ENCODE results near the gene ETV6.

- TF ChIP-seq CTCF (IDR thresholded peaks at IDR 0.05) (no peak), POLR2A (IDR thresholded peaks at IDR 0.05) (no peak)
Observed at GRCh38 chr12:11651381-11651780, 1.9 kb downstream of the ETV6 start.

All from right lobe of liver (tissue), 4 donors.